Upper lobe of left lung (tissue), 6 donors: ENCODE measurements around the gene SEPTIN10. TPM values are rescaled to one million over a fixed set of nuclear protein-coding genes. Genes with fewer than 3 reads are reported as not detected.

ENCODE experiments used
- ATAC-seq, 2 donors: fragments of 200-7000 bp; cut with Tn5 transposase; one replicate each; pipeline ENCODE4 v1.9.1; 2022; ENCODE audit warnings: mild to moderate bottlenecking in 2 of 2, moderate library complexity in 2 of 2; ENCODE audit not compliant: low FRiP score in 2 of 2
- DNase-seq, 2 donors: peaks; one replicate each; pipeline ENCODE4 v3.0.0-alpha.2; 2019 to 2020
- H3K27ac ChIP-seq, 4 donors: fragments of 200-600 bp; sonication (generic); one replicate each; pipeline ENCODE4 v1.5.1; 2016 to 2019
- H3K27me3 ChIP-seq, 4 donors: fragments of 200-600 bp; sonication (generic); one replicate each; pipeline ENCODE4 v1.5.1; 2017 to 2019
- H3K36me3 ChIP-seq, 4 donors: fragments of 200-600 bp; sonication (generic); one replicate each; pipeline ENCODE4 v1.5.1; 2016 to 2019
- H3K4me1 ChIP-seq, 4 donors: fragments of 200-600 bp; sonication (generic); one replicate each; pipeline ENCODE4 v1.5.1; 2018 to 2019
- H3K4me3 ChIP-seq, 4 donors: fragments of 200-600 bp; sonication (generic); one replicate each; pipeline ENCODE4 v1.5.1; 2017 to 2019; ENCODE audit warnings: mild to moderate bottlenecking in 2 of 4, moderate library complexity in 1 of 4
- H3K9me3 ChIP-seq, 4 donors: fragments of 200-600 bp; sonication (generic); one replicate each; pipeline ENCODE4 v1.5.1; 2018 to 2019
- EP300 ChIP-seq, 4 donors: sonication (generic); formaldehyde crosslinking; IDR thresholded peaks; one replicate each; pipeline ENCODE4 v1.5.1; 2017; ENCODE audit warnings: antibody characterized with exemption in 4 of 4, control low read depth in 2 of 4
- POLR2A ChIP-seq, 4 donors: fragments of 450-650 bp; IDR thresholded peaks; one replicate each; pipeline ENCODE4 v1.5.1; 2016 to 2017; ENCODE audit warnings: antibody characterized with exemption in 4 of 4, mild to moderate bottlenecking in 2 of 4
- POLR2AphosphoS5 ChIP-seq, 2 donors: sonication (generic); formaldehyde crosslinking; IDR thresholded peaks; one replicate each; pipeline ENCODE4 v1.5.1; 2017; ENCODE audit warnings: antibody characterized with exemption in 2 of 2
- WGBS, 2 donors: methylation state at CpG; one replicate each; pipeline ENCODE4 v1.1.5; 2017 to 2018; 5-methylcytosine and 5-hydroxymethylcytosine counted together
- total RNA-seq, 6 donors: library from RNA; depleted of rRNA in 4 of 6; stranded (reverse); fragments of >200 nt in 4 of 6; gene quantifications; one replicate each; pipeline versions ENCODE4 v1.1.0 to v1.2.1, GENCODE V29; 2016 to 2021
- TF ChIP-seq, protein P1 (sequence below), 6 experiments: fragments of 450-650 bp in 4 of 6; fragments of 200-600 bp in 2 of 6; sonication (generic) in 2 of 6; IDR thresholded peaks; one replicate each; pipeline ENCODE4 v1.5.1; 2016 to 2019; ENCODE audit warnings: antibody characterized with exemption in 6 of 6
- donor health status: DM: no; HTN: no; CAD: no; lungs with moderate emphysema.
- donor health status: DM: no; HTN: yes; CAD: no; lungs with severe emphysema.

SEPTIN10 gene
- total RNA-seq, 6 donors from 2014 or later: 60.8 to 135 (median 88.5) TPM

DNA sequence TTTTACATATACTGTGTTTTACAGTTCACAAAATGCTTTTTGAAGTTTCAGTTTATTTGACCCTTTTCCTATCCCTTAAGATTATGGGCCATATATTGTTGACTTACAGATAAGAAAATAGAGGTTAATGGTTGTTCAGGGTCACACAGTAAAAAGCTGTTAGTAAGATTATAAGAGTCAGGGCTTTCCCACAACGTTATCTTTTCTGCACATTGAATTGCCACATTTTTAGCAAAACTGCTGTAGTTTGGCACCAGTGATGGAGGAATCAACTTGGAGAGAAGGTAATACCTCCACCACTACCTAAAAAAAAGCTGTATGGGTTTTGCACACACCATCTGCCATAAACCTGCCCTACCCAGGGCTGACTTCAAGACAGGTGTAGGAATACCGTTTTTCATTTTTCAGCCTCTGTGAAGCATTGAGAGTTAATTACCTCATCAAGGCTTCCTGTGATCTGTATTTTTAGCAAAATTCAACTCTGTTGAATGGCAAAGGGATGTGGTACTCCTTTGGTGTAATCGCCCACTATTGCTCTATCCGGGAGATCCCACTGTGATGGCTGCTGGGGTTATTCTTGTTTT lies 5.4 kb upstream of the SEPTIN10 start:
- H3K36me3 ChIP-seq: no peaks in the 10 kb centered on the region
- no peak for DNase-seq
- peaks cover 0 to 6% (median 0%) of the 10 kb centered on the region in 4 donors for H3K27me3 ChIP-seq
- no peak overlapping the region for H3K27ac ChIP-seq
- no peak overlapping the region for H3K4me3 ChIP-seq
- TF ChIP-seq POLR2A (IDR thresholded peaks at IDR 0.05) (no peak), POLR2AphosphoS5 (IDR thresholded peaks at IDR 0.05) (no peak), EP300 (IDR thresholded peaks at IDR 0.05) (no peak)
- TF ChIP-seq, protein P1, sequence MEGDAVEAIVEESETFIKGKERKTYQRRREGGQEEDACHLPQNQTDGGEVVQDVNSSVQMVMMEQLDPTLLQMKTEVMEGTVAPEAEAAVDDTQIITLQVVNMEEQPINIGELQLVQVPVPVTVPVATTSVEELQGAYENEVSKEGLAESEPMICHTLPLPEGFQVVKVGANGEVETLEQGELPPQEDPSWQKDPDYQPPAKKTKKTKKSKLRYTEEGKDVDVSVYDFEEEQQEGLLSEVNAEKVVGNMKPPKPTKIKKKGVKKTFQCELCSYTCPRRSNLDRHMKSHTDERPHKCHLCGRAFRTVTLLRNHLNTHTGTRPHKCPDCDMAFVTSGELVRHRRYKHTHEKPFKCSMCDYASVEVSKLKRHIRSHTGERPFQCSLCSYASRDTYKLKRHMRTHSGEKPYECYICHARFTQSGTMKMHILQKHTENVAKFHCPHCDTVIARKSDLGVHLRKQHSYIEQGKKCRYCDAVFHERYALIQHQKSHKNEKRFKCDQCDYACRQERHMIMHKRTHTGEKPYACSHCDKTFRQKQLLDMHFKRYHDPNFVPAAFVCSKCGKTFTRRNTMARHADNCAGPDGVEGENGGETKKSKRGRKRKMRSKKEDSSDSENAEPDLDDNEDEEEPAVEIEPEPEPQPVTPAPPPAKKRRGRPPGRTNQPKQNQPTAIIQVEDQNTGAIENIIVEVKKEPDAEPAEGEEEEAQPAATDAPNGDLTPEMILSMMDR (IDR thresholded peaks at IDR 0.05): no peak
- 82 to 88% methylated on average over 4 of the region's 4 CpGs for WGBS, 2 donors
- no peak for ATAC-seq
- peaks cover 7 to 37% (median 13%) of the 10 kb centered on the region in 4 donors for H3K4me1 ChIP-seq
- H3K9me3 ChIP-seq: no peaks in the 10 kb centered on the region

DNA sequence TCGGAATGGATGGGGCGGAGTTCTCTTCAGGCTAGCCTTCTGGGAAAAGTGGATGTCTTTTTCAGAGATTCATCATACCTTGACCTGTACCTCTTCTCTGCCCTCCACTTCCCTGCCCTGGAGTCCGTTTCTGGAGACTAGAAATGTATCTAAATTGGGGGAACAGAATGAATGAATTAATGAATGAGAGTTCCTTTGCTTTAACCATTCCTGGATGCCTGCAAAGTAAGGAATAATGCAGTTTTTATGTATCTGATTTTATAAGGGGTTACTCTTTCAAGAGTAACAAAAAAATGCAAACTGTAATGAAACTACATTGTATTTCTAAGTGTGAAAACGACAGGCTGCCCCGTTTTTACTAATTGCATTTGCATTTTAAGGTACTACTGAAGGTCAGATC lies 2.4 kb upstream of the SEPTIN10 start:
- Histone ChIP-seq H3K9me3 (no peaks in the 10 kb centered on the region), H3K4me1 (peaks cover 20 to 48% (median 25%) of the 10 kb centered on the region in 4 donors), H3K36me3 (no peaks in the 10 kb centered on the region), H3K4me3 (peak overlapping the region in 3 of 4 donors; percentile 68 to 81 (median 73)), H3K27ac (no peak overlapping the region), H3K27me3 (peaks cover 0 to 14% (median 0%) of the 10 kb centered on the region in 4 donors)
- TF ChIP-seq, protein P1 (IDR thresholded peaks at IDR 0.05): no peak
- no peak for TF ChIP-seq POLR2AphosphoS5 (IDR thresholded peaks at IDR 0.05)
- no peak for TF ChIP-seq POLR2A (IDR thresholded peaks at IDR 0.05)
- TF ChIP-seq EP300 (IDR thresholded peaks at IDR 0.05): no peak
- WGBS, 2 donors: 77 to 79% methylated on average over 5 of the region's 5 CpGs
- ATAC-seq (no peak), DNase-seq (no peak)

DNA sequence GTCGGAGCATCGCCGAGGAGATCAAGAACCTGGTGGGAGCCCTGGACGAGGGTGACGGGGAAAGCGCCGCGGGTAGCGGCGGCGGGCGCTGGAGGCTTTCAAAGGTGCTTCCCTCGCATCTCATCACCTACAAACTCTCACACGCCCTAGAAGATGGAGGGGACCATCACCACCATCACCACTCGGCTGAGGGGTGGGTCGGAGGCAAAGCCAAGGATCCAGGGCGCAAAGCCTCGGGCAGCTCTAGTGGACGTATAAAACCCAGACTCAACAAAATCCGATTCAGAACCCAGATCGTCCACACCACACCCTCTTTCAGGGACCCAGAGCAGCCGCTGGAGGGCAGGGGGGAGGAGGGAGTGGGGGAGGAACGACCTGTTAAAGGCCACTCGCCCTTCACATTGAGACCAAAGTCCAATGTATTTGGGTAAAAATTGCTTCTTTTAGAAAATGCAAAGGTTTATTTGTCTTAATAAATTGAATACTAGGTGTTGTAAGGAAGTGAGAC lies 1.9 kb upstream of the SEPTIN10 start:
- DNase-seq: peak in 1 of 2 donors; percentile 82
- Histone ChIP-seq H3K4me3 (peak overlapping the region in 3 of 4 donors; percentile 68 to 81 (median 73)), H3K9me3 (no peaks in the 10 kb centered on the region), H3K36me3 (no peaks in the 10 kb centered on the region), H3K27me3 (peaks cover 0 to 14% (median 0%) of the 10 kb centered on the region in 4 donors), H3K4me1 (peaks cover 20 to 48% (median 25%) of the 10 kb centered on the region in 4 donors), H3K27ac (peak overlapping the region in 1 of 4 donors; percentile 96)
- 58 to 65% methylated on average over 10 to 24 of the region's 24 CpGs for WGBS, 2 donors
- no peak for ATAC-seq
- TF ChIP-seq, protein P1 (IDR thresholded peaks at IDR 0.05): no peak
- TF ChIP-seq EP300 (IDR thresholded peaks at IDR 0.05) (no peak), POLR2A (IDR thresholded peaks at IDR 0.05) (no peak), POLR2AphosphoS5 (IDR thresholded peaks at IDR 0.05) (no peak)

DNA sequence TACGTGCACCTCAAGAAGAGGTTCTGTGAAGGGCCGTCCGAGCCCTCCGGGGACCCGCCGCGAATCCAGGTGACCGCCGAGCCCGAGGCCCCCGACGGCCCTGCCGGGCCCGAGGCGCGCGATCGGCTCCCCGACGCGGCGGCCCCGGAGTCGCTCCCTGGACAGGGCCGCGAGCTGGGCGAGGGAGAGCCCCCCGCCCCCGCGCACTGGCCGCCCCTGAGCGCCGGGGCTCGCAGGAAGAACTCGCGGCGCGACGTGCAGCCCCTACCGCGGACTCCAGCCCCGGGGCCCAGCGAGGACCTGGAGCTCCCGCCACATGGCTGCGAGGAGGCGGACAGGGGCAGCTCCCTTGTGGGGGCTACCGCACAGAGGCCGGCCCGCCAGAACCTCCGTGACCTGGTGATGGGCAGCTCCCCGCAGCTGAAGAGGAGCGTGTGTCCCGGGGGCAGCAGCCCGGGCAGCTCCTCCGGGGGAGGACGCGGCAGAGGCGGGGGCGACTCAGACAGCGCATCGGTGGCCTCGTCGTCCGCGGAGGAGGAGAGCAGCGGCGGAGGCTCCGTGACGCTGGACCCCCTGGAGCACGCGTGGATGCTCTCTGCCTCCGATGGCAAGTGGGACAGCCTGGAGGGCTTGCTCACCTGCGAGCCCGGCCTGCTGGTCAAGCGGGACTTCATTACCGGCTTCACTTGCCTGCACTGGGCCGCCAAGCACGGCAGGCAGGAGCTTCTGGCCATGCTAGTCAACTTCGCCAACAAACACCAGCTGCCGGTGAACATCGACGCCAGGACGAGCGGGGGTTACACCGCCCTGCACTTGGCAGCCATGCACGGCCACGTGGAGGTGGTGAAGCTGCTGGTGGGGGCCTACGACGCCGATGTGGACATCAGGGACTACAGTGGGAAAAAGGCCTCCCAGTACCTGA lies 1.2 kb upstream of the SEPTIN10 start:
- TF ChIP-seq POLR2AphosphoS5 (IDR thresholded peaks at IDR 0.05) (no peak), EP300 (IDR thresholded peaks at IDR 0.05) (no peak), POLR2A (IDR thresholded peaks at IDR 0.05) (no peak)
- TF ChIP-seq, protein P1 (IDR thresholded peaks at IDR 0.05): no peak
- Histone ChIP-seq H3K27ac (peak overlapping the region; percentile 96 to 99 (median 98)), H3K27me3 (peaks cover 0 to 14% (median 0%) of the 10 kb centered on the region in 4 donors), H3K4me3 (peak overlapping the region; percentile 61 to 81 (median 70)), H3K36me3 (no peaks in the 10 kb centered on the region), H3K4me1 (peaks cover 20 to 48% (median 25%) of the 10 kb centered on the region in 4 donors), H3K9me3 (no peaks in the 10 kb centered on the region)
- ATAC-seq: no peak
- WGBS, 2 donors: 22 to 27% methylated on average over 3 to 50 of the region's 90 CpGs
- no peak for DNase-seq
